Muscle of leg (tissue), 11 donors: ENCODE results near the gene BZW1. TPM values are rescaled to one million over a fixed set of nuclear protein-coding genes. Genes with fewer than 3 reads are reported as not detected.

ENCODE experiments used
- DNase-seq: peaks from one replicate; pipeline ENCODE4 v3.0.0; 2013
- H3K27ac ChIP-seq: one replicate; pipeline ENCODE4 v1.5.1; 2013; ENCODE audit warnings: mild to moderate bottlenecking, low read length, control low read depth
- H3K27me3 ChIP-seq: one replicate; pipeline ENCODE4 v1.6.1; 2013; ENCODE audit warnings: low read length; ENCODE audit not compliant: control insufficient read depth, insufficient read depth
- H3K36me3 ChIP-seq: one replicate; pipeline ENCODE4 v1.6.1; 2013; ENCODE audit warnings: low read length; ENCODE audit not compliant: control insufficient read depth, insufficient read depth
- H3K4me1 ChIP-seq: one replicate; pipeline ENCODE4 v1.6.1; 2013; ENCODE audit warnings: low read length; ENCODE audit not compliant: control insufficient read depth, insufficient read depth
- H3K4me3 ChIP-seq: one replicate; pipeline ENCODE4 v1.5.1; 2013; ENCODE audit warnings: low read length, control low read depth
- H3K9me3 ChIP-seq: replicated peaks from 2 replicates; pipeline ENCODE4 v1.6.1; 2013; ENCODE audit warnings: low read depth, low read length; ENCODE audit not compliant: control insufficient read depth
- WGBS: methylation state at CpG from one replicate; pipeline ENCODE4 v1.1.5; 2013; ENCODE audit warnings: missing lambda C conversion rate; ENCODE audit not compliant: insufficient coverage; 5-methylcytosine and 5-hydroxymethylcytosine counted together
- polyA plus RNA-seq, 8 donors: library from polyadenylated mRNA; unstranded; fragments of 120-200 nt; gene quantifications; one replicate each; pipeline versions ENCODE4 v1.2.1 to v1.2.3, GENCODE V29; 2013; ENCODE audit warnings: inconsistent platforms in 1 of 8, low replicate concordance in 1 of 8; ENCODE audit not compliant: insufficient read length in 8 of 8, insufficient read depth in 1 of 8
- total RNA-seq: library from RNA; stranded (reverse); fragments of 120-200 nt; gene quantifications from one replicate; pipeline ENCODE4 v1.2.4, GENCODE V29; 2013

Gene BZW1
- total and polyA plus RNA-seq, 9 donors: 84.7 to 193 (median 131) TPM

DNA sequence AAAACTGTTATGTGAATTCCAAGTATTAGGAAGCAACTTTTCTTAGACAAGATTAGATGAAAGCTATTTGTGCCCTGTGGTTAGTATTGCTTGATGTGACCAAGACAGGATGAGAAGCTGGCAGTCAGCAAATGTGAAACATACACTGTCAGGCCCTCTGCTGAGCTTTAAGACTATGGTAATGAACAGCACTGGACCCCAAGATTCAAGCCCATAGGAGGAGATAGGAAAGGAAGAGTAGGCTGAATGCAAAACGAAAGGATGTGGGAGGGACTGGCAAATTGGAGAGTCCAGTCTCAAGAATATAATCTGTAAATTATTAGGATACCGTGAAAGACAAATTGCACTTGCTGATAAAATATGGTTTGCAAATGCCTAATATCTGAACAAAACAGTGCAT lies 16.4 kb downstream of the BZW1 start:
- Histone ChIP-seq H3K4me3 (no peak overlapping the region), H3K27ac (no peak overlapping the region), H3K9me3 (no peaks in the 10 kb centered on the region), H3K36me3 (no peaks in the 10 kb centered on the region), H3K27me3 (no peaks in the 10 kb centered on the region), H3K4me1 (no peaks in the 10 kb centered on the region)
- no peak for DNase-seq
- 43% methylated on average over 1 of the region's 2 CpGs for WGBS

GRCh38 chr2:200828572-200829257 lies 17.0 kb downstream of the BZW1 start:
- Histone ChIP-seq H3K9me3 (no peaks in the 10 kb centered on the region), H3K27ac (no peak overlapping the region), H3K36me3 (no peaks in the 10 kb centered on the region), H3K4me3 (no peak overlapping the region), H3K27me3 (no peaks in the 10 kb centered on the region), H3K4me1 (no peaks in the 10 kb centered on the region)
- 76% methylated on average over 3 of the region's 9 CpGs for WGBS
- no peak for DNase-seq

DNA sequence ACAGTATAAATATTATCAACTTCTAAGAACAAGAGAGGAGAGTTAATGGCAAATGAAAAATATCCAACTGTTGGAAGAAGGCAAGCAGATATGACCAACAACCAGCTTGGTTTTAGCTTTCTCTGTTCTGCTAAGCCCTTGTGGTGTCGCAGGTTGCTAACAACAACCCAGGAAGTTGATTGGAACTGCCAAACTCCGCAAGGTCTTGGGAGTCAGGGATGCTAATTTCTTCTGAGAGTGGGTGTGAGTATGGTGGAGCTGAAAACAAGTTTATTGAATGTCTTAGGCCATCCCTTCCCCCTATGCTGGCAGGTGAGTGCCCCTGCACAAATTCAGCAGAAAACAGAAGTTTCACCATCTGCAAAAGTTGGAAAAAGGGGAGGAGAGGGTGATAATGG lies 17.5 kb downstream of the BZW1 start:
- H3K4me1 ChIP-seq: no peaks in the 10 kb centered on the region
- WGBS: 71% methylated on average over 2 of the region's 2 CpGs

GRCh38 chr2:200834701-200835100 lies 23.0 kb downstream of the BZW1 start:
- no peaks in the 10 kb centered on the region for H3K36me3 ChIP-seq
- no peak for DNase-seq
- peaks cover 8% of the 10 kb centered on the region for H3K9me3 ChIP-seq
- no peaks in the 10 kb centered on the region for H3K27me3 ChIP-seq
- WGBS: 86% methylated on average over 2 of the region's 4 CpGs
- no peak overlapping the region for H3K4me3 ChIP-seq
- H3K27ac ChIP-seq: no peak overlapping the region
- no peaks in the 10 kb centered on the region for H3K4me1 ChIP-seq

More for the DNA sequence above, 17.5 kb downstream of the BZW1 start:
- H3K9me3 ChIP-seq: no peaks in the 10 kb centered on the region
- H3K36me3 ChIP-seq: no peaks in the 10 kb centered on the region
- H3K27ac ChIP-seq: no peak overlapping the region
- no peak overlapping the region for H3K4me3 ChIP-seq
- no peaks in the 10 kb centered on the region for H3K27me3 ChIP-seq
- no peak for DNase-seq

GRCh38 chr2:200839513-200839912 lies 27.8 kb downstream of the BZW1 start:
- Histone ChIP-seq H3K27ac (no peak overlapping the region), H3K9me3 (peaks cover 8% of the 10 kb centered on the region), H3K4me3 (no peak overlapping the region), H3K27me3 (no peaks in the 10 kb centered on the region), H3K4me1 (no peaks in the 10 kb centered on the region), H3K36me3 (no peaks in the 10 kb centered on the region)
- 81% methylated on average over 2 of the region's 3 CpGs for whole genome bisulfite sequencing
- DNase-seq: no peak

DNA sequence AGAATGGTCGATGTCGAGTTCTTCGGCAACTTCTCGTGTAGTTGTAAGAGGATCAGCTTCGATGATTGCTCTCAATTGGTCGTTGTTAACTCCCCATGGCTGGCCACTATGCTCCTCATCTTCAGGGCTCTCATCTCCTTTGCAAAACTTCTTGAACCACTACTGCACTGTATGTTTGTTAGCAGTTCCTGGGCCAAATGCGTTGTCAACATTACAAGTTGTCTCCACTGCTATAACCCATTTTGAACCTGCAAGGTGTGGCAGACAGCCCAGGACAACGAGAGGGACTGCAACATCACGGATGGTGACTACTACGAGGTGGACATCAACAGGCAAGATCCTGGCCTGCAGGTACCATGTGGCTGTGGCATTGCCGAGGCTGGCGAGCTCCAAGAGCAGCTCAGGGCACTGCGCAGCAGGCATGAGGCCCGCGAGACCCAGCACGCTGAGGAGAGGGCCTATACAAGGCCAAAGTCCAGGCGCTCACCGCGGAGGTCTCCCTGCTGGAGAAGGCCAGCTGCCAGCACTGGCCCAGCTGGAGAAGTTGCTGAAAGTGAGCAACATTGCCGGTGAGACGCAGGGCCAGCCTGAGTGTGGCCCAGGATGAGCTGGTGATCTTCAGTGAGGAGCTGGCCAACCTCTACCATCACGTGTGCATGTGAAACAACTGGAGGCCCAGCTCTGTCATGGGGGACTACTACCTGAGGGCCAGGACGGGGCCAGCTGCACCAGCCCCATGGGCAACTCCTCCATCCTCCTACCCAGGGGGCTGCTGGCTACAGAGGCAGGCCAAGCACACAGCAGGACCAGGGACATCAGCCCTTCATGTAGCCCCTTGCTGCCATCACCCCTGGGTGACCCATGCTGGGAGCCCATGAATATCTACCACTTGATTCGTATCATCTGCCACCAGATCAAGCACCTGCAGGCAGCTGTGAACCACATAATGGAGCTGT lies 32.6 kb downstream of the BZW1 start:
- DNase-seq: no peak
- no peaks in the 10 kb centered on the region for H3K9me3 ChIP-seq
- no peak overlapping the region for H3K4me3 ChIP-seq
- no peak overlapping the region for H3K27ac ChIP-seq
- no peaks in the 10 kb centered on the region for H3K36me3 ChIP-seq
- whole genome bisulfite sequencing: 92% methylated on average over 22 of the region's 24 CpGs
- no peaks in the 10 kb centered on the region for H3K4me1 ChIP-seq
- H3K27me3 ChIP-seq: no peaks in the 10 kb centered on the region

GRCh38 chr2:200845194-200845593 lies 33.5 kb downstream of the BZW1 start:
- WGBS: 89% methylated on average over 4 of the region's 5 CpGs
- Histone ChIP-seq H3K27ac (no peak overlapping the region), H3K4me3 (no peak overlapping the region), H3K4me1 (no peaks in the 10 kb centered on the region), H3K27me3 (no peaks in the 10 kb centered on the region), H3K36me3 (no peaks in the 10 kb centered on the region), H3K9me3 (no peaks in the 10 kb centered on the region)
- no peak for DNase-seq

GRCh38 chr2:200845669-200846325 lies 34.1 kb downstream of the BZW1 start:
- no peaks in the 10 kb centered on the region for H3K9me3 ChIP-seq
- 94% methylated on average over 7 of the region's 10 CpGs for WGBS
- no peak overlapping the region for H3K27ac ChIP-seq
- no peaks in the 10 kb centered on the region for H3K27me3 ChIP-seq
- H3K36me3 ChIP-seq: peaks cover 4% of the 10 kb centered on the region
- H3K4me3 ChIP-seq: no peak overlapping the region
- no peaks in the 10 kb centered on the region for H3K4me1 ChIP-seq
- DNase-seq: no peak

DNA sequence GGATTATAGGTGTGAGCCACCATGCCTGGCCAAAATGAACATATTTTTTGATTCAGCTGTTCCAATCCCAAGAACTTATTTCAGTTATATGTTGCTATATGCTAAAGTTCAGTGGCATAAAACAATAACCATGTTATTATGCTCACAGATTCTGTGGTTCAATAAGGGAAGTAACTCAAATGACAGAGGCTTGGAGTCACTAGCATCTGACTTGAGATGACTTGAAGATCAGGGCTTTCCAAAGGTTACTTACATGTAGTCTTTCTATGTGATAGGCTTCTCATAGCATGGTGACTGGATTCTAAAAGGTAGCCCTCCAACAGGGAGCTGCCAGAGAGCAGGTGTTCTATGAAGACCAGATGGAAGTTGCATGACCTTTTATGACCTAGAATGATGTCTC lies 35.6 kb downstream of the BZW1 start:
- Histone ChIP-seq H3K27me3 (no peaks in the 10 kb centered on the region), H3K4me3 (no peak overlapping the region), H3K4me1 (no peaks in the 10 kb centered on the region), H3K36me3 (peaks cover 18% of the 10 kb centered on the region), H3K9me3 (no peaks in the 10 kb centered on the region), H3K27ac (no peak overlapping the region)
- DNase-seq: no peak

GRCh38 chr2:200847939-200848338 lies 36.2 kb downstream of the BZW1 start:
- H3K9me3 ChIP-seq: no peaks in the 10 kb centered on the region
- no peaks in the 10 kb centered on the region for H3K27me3 ChIP-seq
- no peak overlapping the region for H3K27ac ChIP-seq
- no peaks in the 10 kb centered on the region for H3K4me1 ChIP-seq
- H3K36me3 ChIP-seq: peaks cover 24% of the 10 kb centered on the region
- no peak for DNase-seq
- WGBS: 74% methylated on average over 2 of the region's 4 CpGs
- H3K4me3 ChIP-seq: no peak overlapping the region
